PC-9 (cell line): Measurements from ENCODE around the gene CDCA5. TPM values are rescaled to one million over a fixed set of nuclear protein-coding genes. Genes with fewer than 3 reads are reported as not detected.
A peak's percentile ranks its signal among the peaks of the same experiment; 100 is the strongest.

ENCODE experiments used
- BruUV-seq: library from RNA; stranded (reverse); fragments of 400-500 nt; replicated peaks from 2 replicates; lab custom pipeline; 2021; lab: Mats Ljungman, UMichigan
- CTCF ChIA-PET: fragments of 300-600 bp; sonication (Branson Sonifier 250); formaldehyde crosslinking; loops from one replicate; lab custom pipeline; 2022; ENCODE audit warnings: antibody characterized with exemption; lab: Charles Lee
- POLR2A ChIA-PET: fragments of 300-600 bp; sonication (Branson Sonifier 250); formaldehyde crosslinking; loops from one replicate; lab custom pipeline; 2022; ENCODE audit warnings: antibody characterized with exemption; ENCODE audit not compliant: unreplicated experiment; lab: Charles Lee
- DNase-seq, 2 experiments: peaks; one replicate each; pipeline versions ENCODE4 v3.0.0 to v3.0.0-alpha.2; 2015 to 2022; ENCODE audit warnings: mixed read lengths in 1 of 2
- H2AFZ ChIP-seq: fragments of 200-600 bp; sonication (generic); 2 replicates; pipeline ENCODE4 v1.8.1; 2017; ENCODE audit warnings: antibody characterized with exemption
- H3F3A ChIP-seq: fragments of 200-600 bp; sonication (generic); 2 replicates; pipeline ENCODE4 v1.8.1; 2017; ENCODE audit warnings: antibody characterized with exemption, mild to moderate bottlenecking, low read depth; ENCODE audit not compliant: insufficient read depth
- H3K27ac ChIP-seq: fragments of 200-600 bp; sonication (generic); 2 replicates; pipeline ENCODE4 v1.6.1; 2016; ENCODE audit warnings: mixed run types
- H3K27me3 ChIP-seq: fragments of 200-600 bp; sonication (generic); 2 replicates; pipeline ENCODE4 v1.6.1; 2016; ENCODE audit warnings: low read depth, mixed run types; ENCODE audit not compliant: insufficient read depth
- H3K36me3 ChIP-seq: fragments of 200-600 bp; sonication (generic); 2 replicates; pipeline ENCODE4 v1.6.1; 2016; ENCODE audit warnings: low read depth, mixed run types
- H3K4me1 ChIP-seq: fragments of 200-600 bp; sonication (generic); replicated peaks from 2 replicates; pipeline ENCODE4 v1.6.1; 2016; ENCODE audit warnings: mixed run types; ENCODE audit not compliant: insufficient read depth
- H3K4me2 ChIP-seq: fragments of 200-600 bp; sonication (generic); 2 replicates; pipeline ENCODE4 v1.6.1; 2017; ENCODE audit warnings: mixed run types
- H3K4me3 ChIP-seq: fragments of 200-600 bp; sonication (generic); 2 replicates; pipeline ENCODE4 v1.6.1; 2016; ENCODE audit warnings: mixed run types
- H3K79me2 ChIP-seq: fragments of 200-600 bp; sonication (generic); 2 replicates; pipeline ENCODE4 v1.6.1; 2017; ENCODE audit warnings: low read depth, mixed run types
- H3K9me2 ChIP-seq: fragments of 200-600 bp; sonication (generic); 2 replicates; pipeline ENCODE4 v1.8.1; 2017; ENCODE audit warnings: mild to moderate bottlenecking; ENCODE audit not compliant: insufficient read depth
- H3K9me3 ChIP-seq: fragments of 200-600 bp; sonication (generic); 2 replicates; pipeline ENCODE4 v1.8.1; 2016; ENCODE audit warnings: low read depth; ENCODE audit not compliant: insufficient read depth
- H4K20me1 ChIP-seq: fragments of 200-600 bp; sonication (generic); 2 replicates; pipeline ENCODE4 v1.8.1; 2017; ENCODE audit not compliant: insufficient read depth
- EZH2 ChIP-seq: fragments of 200-600 bp; sonication (generic); IDR thresholded peaks from 2 replicates; pipeline ENCODE4 v1.8.0; 2017; ENCODE audit warnings: antibody characterized with exemption, low read depth
- intact Hi-C: fragments of 100-400 bp; cut with micrococcal nuclease; formaldehyde crosslinking; loops from one replicate; pipeline ENCODE4 v1.10.0; 2022; ENCODE audit not compliant: unreplicated experiment
- total RNA-seq: library from RNA; stranded (reverse); gene quantifications from 2 replicates; pipeline ENCODE4 v1.2.3, GENCODE V29; 2021
- TF ChIP-seq, protein P1 (sequence below): fragments of 200-600 bp; sonication (generic); conservative IDR thresholded peaks from 2 replicates; pipeline ENCODE4 v1.6.1; 2017; ENCODE audit warnings: mixed run types, antibody characterized with exemption, mild to moderate bottlenecking, moderate library complexity

CDCA5 gene
- total RNA-seq, 1 experiment from 2014 or later, result 86.4 TPM

DNA sequence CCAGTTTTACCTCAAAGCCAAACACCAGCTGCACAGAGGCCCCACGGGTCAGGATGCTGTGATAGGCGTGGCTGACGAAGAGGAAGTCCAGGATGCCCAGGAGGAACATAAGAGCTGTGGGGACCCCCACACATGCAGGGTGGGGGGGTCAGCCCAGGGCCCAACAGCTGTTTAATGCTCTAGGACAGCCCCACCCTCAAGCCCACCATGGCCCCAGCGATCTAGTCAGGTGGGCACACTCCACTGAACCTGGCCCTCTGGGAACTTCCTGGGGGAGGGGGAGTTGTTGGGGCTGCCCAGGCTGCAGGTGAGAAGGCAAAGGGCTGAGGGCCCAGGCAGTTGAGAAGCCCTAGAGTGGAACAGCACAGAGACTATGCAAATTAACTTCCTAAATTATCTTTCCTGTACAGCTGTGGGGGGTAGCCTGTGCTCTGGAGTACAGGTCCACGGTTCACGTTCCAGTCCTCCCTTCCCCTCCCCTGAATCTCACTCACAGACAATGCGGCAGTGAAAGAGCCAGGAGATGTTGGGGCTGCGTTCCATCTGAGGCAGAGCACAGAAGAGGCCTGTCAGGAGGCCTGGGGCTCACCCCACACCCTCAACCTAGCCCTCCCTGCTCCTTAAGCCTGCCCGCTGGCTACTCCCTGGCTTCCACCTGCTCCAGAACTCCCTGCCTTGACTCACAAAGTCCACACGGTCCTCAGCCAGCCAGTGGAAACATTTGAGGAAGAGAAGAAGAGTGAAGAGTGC is 48.6 kb upstream of the CDCA5 start:
- H3K9me2 ChIP-seq, result no peaks in the 10 kb centered on the region
- TF ChIP-seq EZH2, result no peak
- TF ChIP-seq, protein P1, sequence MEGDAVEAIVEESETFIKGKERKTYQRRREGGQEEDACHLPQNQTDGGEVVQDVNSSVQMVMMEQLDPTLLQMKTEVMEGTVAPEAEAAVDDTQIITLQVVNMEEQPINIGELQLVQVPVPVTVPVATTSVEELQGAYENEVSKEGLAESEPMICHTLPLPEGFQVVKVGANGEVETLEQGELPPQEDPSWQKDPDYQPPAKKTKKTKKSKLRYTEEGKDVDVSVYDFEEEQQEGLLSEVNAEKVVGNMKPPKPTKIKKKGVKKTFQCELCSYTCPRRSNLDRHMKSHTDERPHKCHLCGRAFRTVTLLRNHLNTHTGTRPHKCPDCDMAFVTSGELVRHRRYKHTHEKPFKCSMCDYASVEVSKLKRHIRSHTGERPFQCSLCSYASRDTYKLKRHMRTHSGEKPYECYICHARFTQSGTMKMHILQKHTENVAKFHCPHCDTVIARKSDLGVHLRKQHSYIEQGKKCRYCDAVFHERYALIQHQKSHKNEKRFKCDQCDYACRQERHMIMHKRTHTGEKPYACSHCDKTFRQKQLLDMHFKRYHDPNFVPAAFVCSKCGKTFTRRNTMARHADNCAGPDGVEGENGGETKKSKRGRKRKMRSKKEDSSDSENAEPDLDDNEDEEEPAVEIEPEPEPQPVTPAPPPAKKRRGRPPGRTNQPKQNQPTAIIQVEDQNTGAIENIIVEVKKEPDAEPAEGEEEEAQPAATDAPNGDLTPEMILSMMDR, result no peak
- H2AFZ ChIP-seq, result no peak overlapping the region
- peak overlapping the region; percentile 92; the same call in 1 of the 2 replicates for H3K4me3 ChIP-seq
- intact Hi-C loops, result no loop called here
- peaks cover 19% of the 10 kb centered on the region for H3K4me1 ChIP-seq
- H3F3A ChIP-seq, result peaks cover 49% of the 10 kb centered on the region
- H3K27me3 ChIP-seq, result no peaks in the 10 kb centered on the region
- peaks cover 35% of the 10 kb centered on the region for H3K79me2 ChIP-seq
- POLR2A ChIA-PET, result no interaction called here
- H3K36me3 ChIP-seq, result peaks cover 43% of the 10 kb centered on the region
- H3K4me2 ChIP-seq, result peak overlapping the region; percentile 89
- no peak for DNase-seq
- no peaks in the 10 kb centered on the region for H3K9me3 ChIP-seq
- H4K20me1 ChIP-seq, result peaks cover 34% of the 10 kb centered on the region
- BruUV-seq, result no TSS peak
- CTCF ChIA-PET, result no interaction called here
- H3K27ac ChIP-seq, result no peak overlapping the region

DNA sequence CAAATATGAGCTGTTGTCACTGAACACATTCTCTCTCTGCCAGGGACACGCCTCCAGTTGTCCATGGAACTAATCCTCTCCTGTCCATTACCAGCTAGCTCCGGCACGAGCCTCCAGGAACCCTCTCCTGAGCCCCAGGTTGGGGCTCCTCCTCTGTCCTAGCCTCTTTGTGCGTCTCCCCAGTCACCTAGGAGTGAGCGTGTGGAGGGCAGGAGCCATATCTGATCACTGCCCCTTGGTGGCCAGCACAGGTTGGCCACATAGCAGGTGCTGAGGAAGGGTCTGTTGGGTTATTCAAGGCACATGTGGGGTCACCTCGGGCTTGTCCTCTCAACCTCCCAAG is 48.0 kb upstream of the CDCA5 start:
- POLR2A ChIA-PET, result no interaction called here
- intact Hi-C loops, result no loop called here
- Histone ChIP-seq H3K9me2 (no peaks in the 10 kb centered on the region), H3K4me2 (no peak overlapping the region), H3F3A (peaks cover 54% of the 10 kb centered on the region), H3K36me3 (peaks cover 48% of the 10 kb centered on the region), H3K27ac (no peak overlapping the region), H3K4me1 (peaks cover 19% of the 10 kb centered on the region), H2AFZ (no peak overlapping the region), H4K20me1 (peaks cover 39% of the 10 kb centered on the region), H3K4me3 (no peak overlapping the region), H3K27me3 (no peaks in the 10 kb centered on the region), H3K79me2 (peaks cover 35% of the 10 kb centered on the region), H3K9me3 (no peaks in the 10 kb centered on the region)
- no peak for DNase-seq
- TF ChIP-seq EZH2, result no peak
- TF ChIP-seq, protein P1, result no peak
- CTCF ChIA-PET, result no interaction called here
- BruUV-seq, result no TSS peak

DNA sequence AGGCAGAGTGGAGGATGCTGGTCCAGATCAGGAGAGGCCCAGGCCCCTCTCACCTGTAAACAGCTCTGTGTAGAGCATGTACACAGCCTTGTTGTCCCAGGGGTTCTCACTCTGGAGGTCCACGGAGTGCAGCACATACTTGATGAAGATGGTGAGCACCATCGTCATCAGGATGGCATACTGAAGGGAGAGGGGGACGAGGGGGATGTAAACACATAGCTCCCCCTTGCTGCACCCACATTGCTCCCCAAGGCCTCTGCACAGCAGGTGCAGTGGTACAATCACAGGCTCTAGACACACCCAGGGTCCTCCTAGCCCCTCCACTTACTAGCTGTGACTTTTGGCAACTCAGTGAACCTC is 47.6 kb upstream of the CDCA5 start:
- no peak for DNase-seq
- H3K79me2 ChIP-seq, result peaks cover 35% of the 10 kb centered on the region
- ChIA-PET CTCF (no interaction called here), POLR2A (no interaction called here)
- intact Hi-C loops, result no loop called here
- H3K27me3 ChIP-seq, result no peaks in the 10 kb centered on the region
- H3K9me3 ChIP-seq, result no peaks in the 10 kb centered on the region
- no peak overlapping the region for H2AFZ ChIP-seq
- no peak overlapping the region for H3K4me3 ChIP-seq
- no peak overlapping the region for H3K27ac ChIP-seq
- H4K20me1 ChIP-seq, result peaks cover 39% of the 10 kb centered on the region
- BruUV-seq, result no TSS peak
- peaks cover 19% of the 10 kb centered on the region for H3K4me1 ChIP-seq
- no peaks in the 10 kb centered on the region for H3K9me2 ChIP-seq
- H3K36me3 ChIP-seq, result peaks cover 49% of the 10 kb centered on the region
- TF ChIP-seq EZH2, result no peak
- TF ChIP-seq, protein P1, result no peak
- H3K4me2 ChIP-seq, result no peak overlapping the region
- peaks cover 59% of the 10 kb centered on the region for H3F3A ChIP-seq
